Trophoblast cell (in vitro differentiated cells and primary cell): ENCODE results near the gene ANKRD65.
A peak's percentile ranks its signal among the peaks of the same experiment; 100 is the strongest.
"Not testable (repeated sequence)": the region's sequence is repeated elsewhere in the genome, so short reads cannot be mapped to it uniquely, and the experiment has no call there.

Experiments
- DNase-seq, 2 donors: peaks; one replicate each; pipeline ENCODE4 v3.0.0-alpha.2; 2016
- H2AFZ ChIP-seq: 2 replicates; pipeline ENCODE4 v1.6.1; 2013; ENCODE audit warnings: low read length, moderate library complexity, mild to moderate bottlenecking; ENCODE audit not compliant: insufficient read depth, poor library complexity
- H2AK5ac ChIP-seq: 2 replicates; pipeline ENCODE4 v1.6.1; 2013; ENCODE audit warnings: mild to moderate bottlenecking, low read length
- H2BK120ac ChIP-seq: 2 replicates; pipeline ENCODE4 v1.6.1; 2013; ENCODE audit warnings: low read length, mild to moderate bottlenecking, moderate library complexity; ENCODE audit not compliant: insufficient read depth, poor library complexity
- H2BK12ac ChIP-seq: 2 replicates; pipeline ENCODE4 v1.6.1; 2013; ENCODE audit warnings: mild to moderate bottlenecking, low read length, moderate library complexity
- H2BK5ac ChIP-seq: 2 replicates; pipeline ENCODE4 v1.6.1; 2013; ENCODE audit warnings: low read length, low read depth, moderate library complexity, mild to moderate bottlenecking; ENCODE audit not compliant: poor library complexity
- H3K14ac ChIP-seq: 2 replicates; pipeline ENCODE4 v1.6.1; 2013; ENCODE audit warnings: mild to moderate bottlenecking, low read length
- H3K18ac ChIP-seq: 2 replicates; pipeline ENCODE4 v1.6.1; 2013; ENCODE audit warnings: mild to moderate bottlenecking, low read length
- H3K23ac ChIP-seq: 2 replicates; pipeline ENCODE4 v1.6.1; 2013; ENCODE audit warnings: low read length
- H3K27ac ChIP-seq: 2 replicates; pipeline ENCODE4 v1.5.1; 2013; ENCODE audit warnings: low read depth, mild to moderate bottlenecking, inconsistent platforms, low read length, moderate library complexity
- H3K27me3 ChIP-seq: 2 replicates; pipeline ENCODE4 v1.6.1; 2013; ENCODE audit warnings: inconsistent platforms, mild to moderate bottlenecking, low read length, moderate library complexity; ENCODE audit not compliant: insufficient read depth
- H3K36me3 ChIP-seq, 2 experiments: 1 replicate in 1 of 2; 2 replicates in 1 of 2; pipeline ENCODE4 v1.6.1; 2013; ENCODE audit warnings: low read length in 2 of 2, mild to moderate bottlenecking in 2 of 2, moderate library complexity in 1 of 2; ENCODE audit not compliant: insufficient read depth in 2 of 2, control insufficient read depth in 1 of 2
- H3K4ac ChIP-seq: 2 replicates; pipeline ENCODE4 v1.6.1; 2013; ENCODE audit warnings: low read depth, mild to moderate bottlenecking, low read length, moderate library complexity
- H3K4me1 ChIP-seq, 2 experiments: 1 replicate in 1 of 2; 2 replicates in 1 of 2; pipeline ENCODE4 v1.6.1; 2013; ENCODE audit warnings: low read length in 2 of 2, mild to moderate bottlenecking in 2 of 2, moderate library complexity in 1 of 2; ENCODE audit not compliant: insufficient read depth in 2 of 2, control insufficient read depth in 1 of 2
- H3K4me2 ChIP-seq: 2 replicates; pipeline ENCODE4 v1.6.1; 2013; ENCODE audit warnings: inconsistent platforms, mild to moderate bottlenecking, low read length, moderate library complexity
- H3K4me3 ChIP-seq: 2 replicates; pipeline ENCODE4 v1.5.1; 2013; ENCODE audit warnings: mild to moderate bottlenecking, low read depth, low read length, inconsistent platforms
- H3K79me1 ChIP-seq: one replicate; pipeline ENCODE4 v1.6.1; 2013; ENCODE audit warnings: low read length
- H3K79me2 ChIP-seq: 2 replicates; pipeline ENCODE4 v1.6.1; 2013; ENCODE audit warnings: low read length, mild to moderate bottlenecking; ENCODE audit not compliant: control insufficient read depth, insufficient read depth, poor library complexity
- H3K9ac ChIP-seq: 2 replicates; pipeline ENCODE4 v1.6.1; 2013; ENCODE audit warnings: mild to moderate bottlenecking, low read length
- H3K9me3 ChIP-seq: 2 replicates; pipeline ENCODE4 v1.6.1; 2013; ENCODE audit warnings: low read depth, mild to moderate bottlenecking, control low read depth, inconsistent platforms, low read length; ENCODE audit not compliant: insufficient read depth
- H4K12ac ChIP-seq: 2 replicates; pipeline ENCODE4 v1.6.1; 2013; ENCODE audit warnings: low read depth, mild to moderate bottlenecking, low read length, moderate library complexity
- H4K8ac ChIP-seq: 2 replicates; pipeline ENCODE4 v1.6.1; 2013; ENCODE audit warnings: low read depth, mild to moderate bottlenecking, low read length, moderate library complexity
- H4K91ac ChIP-seq: one replicate; pipeline ENCODE4 v1.6.1; 2013; ENCODE audit warnings: low read depth, mild to moderate bottlenecking, low read length, moderate library complexity
- WGBS: extraction: QIAGEN DNeasy Blood & Tissue Kit; methylation state at CpG from one replicate; pipeline ENCODE4 v1.1.7; 2013; ENCODE audit warnings: missing lambda C conversion rate; ENCODE audit not compliant: insufficient read length, insufficient coverage; ENCODE audit errors: extremely low coverage; 5-methylcytosine and 5-hydroxymethylcytosine counted together

Gene ANKRD65

GRCh38 chr1:1449099-1449739 lies 28.1 kb upstream of the ANKRD65 start, which contains the start of gene ATAD3C:
Gene ATAD3C (plus strand): TSS chr1:1449689. CDS start chr1:1450684, 995 bp downstream.
- Histone ChIP-seq H2BK120ac (no peak within 1 kb of the TSS), H2AK5ac (no peak within 1 kb of the TSS), H4K8ac (no peak within 1 kb of the TSS), H2BK12ac (no peak within 1 kb of the TSS), H3K79me1 (no peaks in the 10 kb centered on the region), H3K4ac (no peak within 1 kb of the TSS), H3K27ac (no peak within 1 kb of the TSS), H3K14ac (no peak within 1 kb of the TSS), H3K23ac (no peak within 1 kb of the TSS), H3K9me3 (no peaks in the 10 kb centered on the region), H3K36me3 (no peaks in the 10 kb centered on the region), H3K27me3 (no peaks in the 10 kb centered on the region), H3K4me2 (no peak within 1 kb of the TSS), H3K4me3 (no peak within 1 kb of the TSS), H2BK5ac (no peak within 1 kb of the TSS), H3K18ac (no peak within 1 kb of the TSS), H3K9ac (no peak within 1 kb of the TSS), H3K79me2 (no peaks in the 10 kb centered on the region), H4K91ac (no peak within 1 kb of the TSS), H4K12ac (no peak within 1 kb of the TSS), H3K4me1 (no peaks in the 10 kb centered on the region), H2AFZ (no peak within 1 kb of the TSS)
- WGBS: no CpG with 5 or more reads among the region's 6 CpGs
- no peak for DNase-seq

GRCh38 chr1:1446631-1447030 lies 25.6 kb upstream of the ANKRD65 start:
- H3K9me3 ChIP-seq, H3K36me3 ChIP-seq, H4K12ac ChIP-seq, H3K23ac ChIP-seq, H3K14ac ChIP-seq, H4K91ac ChIP-seq, H3K79me1 ChIP-seq, H3K4me1 ChIP-seq, H4K8ac ChIP-seq, H3K4ac ChIP-seq, H3K27ac ChIP-seq, H3K27me3 ChIP-seq, H2BK12ac ChIP-seq, H3K4me2 ChIP-seq, H3K9ac ChIP-seq, H3K79me2 ChIP-seq, H2AK5ac ChIP-seq, H3K18ac ChIP-seq, H3K4me3 ChIP-seq, H2BK120ac ChIP-seq, DNase-seq, H2BK5ac ChIP-seq, H2AFZ ChIP-seq: not testable (repeated sequence)
- WGBS: no CpG with 5 or more reads among the region's 19 CpGs

- no peak overlapping the region for H4K8ac ChIP-seq
- no peak overlapping the region for H2BK120ac ChIP-seq
- no peak overlapping the region for H3K9ac ChIP-seq
- H3K36me3 ChIP-seq: peaks cover 20 to 23% of the 10 kb centered on the region in 2 experiments
- no peak overlapping the region for H2BK5ac ChIP-seq
- no CpG with 5 or more reads among the region's 32 CpGs for WGBS
- no peak overlapping the region for H3K4me3 ChIP-seq
- H2BK12ac ChIP-seq: no peak overlapping the region
- H3K4ac ChIP-seq: no peak overlapping the region
- no peak overlapping the region for H3K4me2 ChIP-seq
- no peak overlapping the region for H2AFZ ChIP-seq
- H4K12ac ChIP-seq: no peak overlapping the region
- H3K4me1 ChIP-seq: peaks cover 7 to 14% of the 10 kb centered on the region in 2 experiments
- H3K23ac ChIP-seq: no peak overlapping the region
- H3K18ac ChIP-seq: no peak overlapping the region
- H3K27me3 ChIP-seq: no peaks in the 10 kb centered on the region
- H3K79me1 ChIP-seq: no peaks in the 10 kb centered on the region
- H4K91ac ChIP-seq: no peak overlapping the region
- no peaks in the 10 kb centered on the region for H3K79me2 ChIP-seq
- no peak overlapping the region for H3K27ac ChIP-seq
- DNase-seq: no peak
- H3K9me3 ChIP-seq: no peaks in the 10 kb centered on the region
- no peak overlapping the region for H3K14ac ChIP-seq
- no peak overlapping the region for H2AK5ac ChIP-seq
These were observed 21.1 kb upstream of the ANKRD65 start for GRCh38 chr1:1442069-1442770.

GRCh38 chr1:1441002-1441888 lies 20.2 kb upstream of the ANKRD65 start:
- H2BK5ac ChIP-seq: no peak overlapping the region
- peaks cover 20 to 23% of the 10 kb centered on the region in 2 experiments for H3K36me3 ChIP-seq
- no peak overlapping the region for H3K4me3 ChIP-seq
- H3K23ac ChIP-seq: no peak overlapping the region
- peak overlapping the region; percentile 5 for H3K18ac ChIP-seq
- H3K27ac ChIP-seq: no peak overlapping the region
- no peaks in the 10 kb centered on the region for H3K9me3 ChIP-seq
- no peak overlapping the region for H3K14ac ChIP-seq
- H2BK120ac ChIP-seq: no peak overlapping the region
- DNase-seq: peak; percentile 41 to 74
- H2BK12ac ChIP-seq: no peak overlapping the region
- no peak overlapping the region for H2AFZ ChIP-seq
- no peaks in the 10 kb centered on the region for H3K27me3 ChIP-seq
- no peak overlapping the region for H4K8ac ChIP-seq
- no peak overlapping the region for H4K91ac ChIP-seq
- no peak overlapping the region for H4K12ac ChIP-seq
- peaks cover 4% of the 10 kb centered on the region for H3K79me2 ChIP-seq
- no peak overlapping the region for H3K9ac ChIP-seq
- H3K79me1 ChIP-seq: peaks cover 2% of the 10 kb centered on the region
- no peak overlapping the region for H2AK5ac ChIP-seq
- peaks cover 16 to 22% of the 10 kb centered on the region in 2 experiments for H3K4me1 ChIP-seq
- H3K4ac ChIP-seq: no peak overlapping the region
- H3K4me2 ChIP-seq: no peak overlapping the region
- no CpG with 5 or more reads among the region's 29 CpGs for WGBS
